WTC11 (cell line): ENCODE results near the gene STK32B. TPM values are rescaled to one million over a fixed set of nuclear protein-coding genes. Genes with fewer than 3 reads are reported as not detected.

ENCODE experiments used
- ATAC-seq: fragments of 200-7000 bp; cut with Tn5 transposase; 2 replicates; pipeline ENCODE4 v1.10.0; 2021; ENCODE audit warnings: mild to moderate bottlenecking, moderate library complexity
- CTCF ChIA-PET: fragments of 300-600 bp; sonication (Branson Sonifier 250); formaldehyde crosslinking; loops from one replicate; lab custom pipeline; 2021; ENCODE audit warnings: antibody characterized with exemption; lab: Charles Lee
- POLR2A ChIA-PET: fragments of 350-600 bp; sonication (Branson Sonifier 250); formaldehyde crosslinking; loops from one replicate; lab custom pipeline; 2021; ENCODE audit warnings: antibody characterized with exemption; lab: Charles Lee
- DNase-seq: peaks from one replicate; pipeline ENCODE4 v3.0.0; 2021; ENCODE audit warnings: low spot score
- H3K27ac Mint-ChIP-seq: 2 replicates; pipeline ENCODE4 v1.8.0; 2021; ENCODE audit warnings: mixed read lengths
- H3K27me3 Mint-ChIP-seq: 2 replicates; pipeline ENCODE4 v1.8.0; 2021; ENCODE audit warnings: low read depth, mild to moderate bottlenecking, moderate library complexity, mixed read lengths
- H3K36me3 Mint-ChIP-seq: 2 replicates; pipeline ENCODE4 v1.8.0; 2021; ENCODE audit warnings: mixed read lengths
- H3K4me1 Mint-ChIP-seq: 2 replicates; pipeline ENCODE4 v1.8.0; 2022; ENCODE audit warnings: mixed read lengths
- H3K4me3 Mint-ChIP-seq: 2 replicates; pipeline ENCODE4 v1.8.0; 2021; ENCODE audit warnings: mild to moderate bottlenecking, moderate library complexity, mixed read lengths
- H3K9me3 Mint-ChIP-seq: 2 replicates; pipeline ENCODE4 v1.8.0; 2021; ENCODE audit warnings: mixed read lengths
- AFF4 ChIP-seq: sonication (generic); formaldehyde crosslinking; IDR thresholded peaks from 2 replicates; pipeline ENCODE4 v1.8.1; 2023; ENCODE audit warnings: mild to moderate bottlenecking, missing genetic modification reagents, borderline replicate concordance
- AR ChIP-seq: fragments of 250-450 bp; sonication (Bioruptor Pico); IDR thresholded peaks from 2 replicates; pipeline ENCODE4 v1.9.0; 2021; ENCODE audit warnings: mild to moderate bottlenecking
- CREM ChIP-seq: sonication (generic); formaldehyde crosslinking; IDR thresholded peaks from 2 replicates; pipeline ENCODE4 v1.8.1; 2022; ENCODE audit warnings: mild to moderate bottlenecking, missing genetic modification reagents, moderate library complexity
- E2F1 ChIP-seq: sonication (generic); formaldehyde crosslinking; IDR thresholded peaks from 2 replicates; pipeline ENCODE4 v1.8.0; 2022; ENCODE audit warnings: mild to moderate bottlenecking, missing genetic modification reagents
- ELF4 ChIP-seq: sonication (generic); formaldehyde crosslinking; IDR thresholded peaks from 2 replicates; pipeline ENCODE4 v1.8.1; 2022; ENCODE audit warnings: low read depth, mild to moderate bottlenecking, moderate library complexity, missing genetic modification reagents
- GRHL2 ChIP-seq: fragments of 250-450 bp; sonication (Bioruptor Pico); IDR thresholded peaks from 2 replicates; pipeline ENCODE4 v1.8.0; 2022; ENCODE audit warnings: mild to moderate bottlenecking, moderate library complexity; ENCODE audit not compliant: insufficient replicate concordance, severe bottlenecking
- NFYB ChIP-seq: sonication (generic); formaldehyde crosslinking; conservative IDR thresholded peaks from 2 replicates; pipeline ENCODE4 v1.8.0; 2022; ENCODE audit warnings: low read depth, missing genetic modification reagents
- SMAD3 ChIP-seq: sonication (generic); formaldehyde crosslinking; IDR thresholded peaks from 2 replicates; pipeline ENCODE4 v1.8.0; 2022; ENCODE audit warnings: missing genetic modification reagents, mild to moderate bottlenecking, borderline replicate concordance
- STAT6 ChIP-seq: sonication (generic); formaldehyde crosslinking; conservative IDR thresholded peaks from 2 replicates; pipeline ENCODE4 v1.8.1; 2023; ENCODE audit warnings: mild to moderate bottlenecking, low read depth, missing genetic modification reagents, moderate library complexity
- TP53 ChIP-seq: sonication (generic); formaldehyde crosslinking; IDR thresholded peaks from 2 replicates; pipeline ENCODE4 v1.8.1; 2023; ENCODE audit warnings: mild to moderate bottlenecking, missing genetic modification reagents
- ZNF317 ChIP-seq: sonication (generic); formaldehyde crosslinking; IDR thresholded peaks from 2 replicates; pipeline ENCODE4 v1.8.1; 2023; ENCODE audit warnings: low read depth, mild to moderate bottlenecking, moderate library complexity, missing genetic modification reagents, borderline replicate concordance
- ZNF396 ChIP-seq: fragments of 250-450 bp; sonication (Bioruptor Pico); IDR thresholded peaks from 2 replicates; pipeline ENCODE4 v1.8.0; 2021; ENCODE audit warnings: mild to moderate bottlenecking, moderate library complexity, borderline replicate concordance
- total RNA-seq: library from RNA; stranded (reverse); gene quantifications from 3 replicates; pipeline ENCODE4 v1.2.3, GENCODE V29; 2021
- TF ChIP-seq, protein P1 (sequence below): fragments of 250-450 bp; sonication (Bioruptor Pico); IDR thresholded peaks from 2 replicates; pipeline ENCODE4 v2.1.2; 2022; ENCODE audit warnings: mild to moderate bottlenecking, moderate library complexity

STK32B gene
- total RNA-seq, 1 experiment from 2014 or later, result 1.9 TPM

- Mint-ChIP-seq H3K4me3 (no peak overlapping the region), H3K4me1 (peaks cover 5% of the 10 kb centered on the region; the same call in 1 of the 2 replicates), H3K27ac (no peak overlapping the region)
- no peak for TF ChIP-seq AR (CRISPR knock-in tag)
- TF ChIP-seq TP53, result no peak
- TF ChIP-seq ZNF317, result no peak
- no peak for TF ChIP-seq AFF4 (CRISPR knock-in tag)
- no peak for TF ChIP-seq SMAD3
- TF ChIP-seq, protein P1, sequence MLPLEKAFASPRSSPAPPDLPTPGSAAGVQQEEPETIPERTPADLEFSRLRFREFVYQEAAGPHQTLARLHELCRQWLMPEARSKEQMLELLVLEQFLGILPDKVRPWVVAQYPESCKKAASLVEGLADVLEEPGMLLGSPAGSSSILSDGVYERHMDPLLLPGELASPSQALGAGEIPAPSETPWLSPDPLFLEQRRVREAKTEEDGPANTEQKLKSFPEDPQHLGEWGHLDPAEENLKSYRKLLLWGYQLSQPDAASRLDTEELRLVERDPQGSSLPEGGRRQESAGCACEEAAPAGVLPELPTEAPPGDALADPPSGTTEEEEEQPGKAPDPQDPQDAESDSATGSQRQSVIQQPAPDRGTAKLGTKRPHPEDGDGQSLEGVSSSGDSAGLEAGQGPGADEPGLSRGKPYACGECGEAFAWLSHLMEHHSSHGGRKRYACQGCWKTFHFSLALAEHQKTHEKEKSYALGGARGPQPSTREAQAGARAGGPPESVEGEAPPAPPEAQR (CRISPR knock-in tag), result no peak
- TF ChIP-seq, all 79 proteins: peak for 0
- POLR2A ChIA-PET, result no interaction called here
- DNase-seq (no peak), ATAC-seq (no peak)
- Mint-ChIP-seq H3K9me3 (peaks cover 18% of the 10 kb centered on the region), H3K27me3 (no peaks in the 10 kb centered on the region; the same call in 1 of the 2 replicates), H3K36me3 (peaks cover 4% of the 10 kb centered on the region; the same call in 1 of the 2 replicates)
- CTCF ChIA-PET, result interaction anchor here (2.4 kb wide), 1 partner anchor 8 kb away, joined by 10 read pairs; no protein-coding TSS in a partner anchor
These were observed 340.2 kb downstream of the STK32B start for GRCh38 chr4:5391492-5391891.

DNA sequence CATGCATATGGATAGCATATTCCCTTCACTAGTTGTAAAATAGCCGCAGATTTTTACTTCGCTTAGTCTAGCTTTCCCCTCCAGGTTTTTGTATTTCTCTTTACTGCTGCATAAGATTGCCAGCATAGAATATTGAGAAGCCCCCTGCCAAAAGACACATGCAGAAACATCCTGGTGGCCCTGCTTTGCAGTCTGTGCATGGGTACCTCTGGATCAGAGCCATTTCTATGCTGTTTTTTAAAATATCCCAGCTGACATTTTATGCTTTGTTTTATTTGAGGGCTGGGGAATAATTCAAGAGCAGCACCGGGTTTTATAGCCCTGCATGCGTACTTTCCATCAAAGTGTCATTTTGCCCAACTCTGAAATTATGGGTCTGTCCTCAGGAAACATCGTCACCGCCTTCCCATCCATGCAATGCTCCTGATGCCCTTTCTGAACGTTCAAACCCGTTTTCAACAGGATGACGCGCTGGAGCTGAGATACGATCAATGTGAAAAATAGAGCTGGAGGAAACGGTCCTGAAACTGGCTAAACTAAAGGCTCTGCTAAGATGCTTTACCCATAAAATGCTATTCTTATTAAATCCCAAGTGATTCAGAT is 342.7 kb downstream of the STK32B start:
- DNase-seq (no peak), ATAC-seq (no peak)
- POLR2A ChIA-PET, result no interaction called here
- H3K9me3 Mint-ChIP-seq, result peaks cover 18% of the 10 kb centered on the region
- no peak for TF ChIP-seq ZNF396 (CRISPR knock-in tag)
- TF ChIP-seq NFYB (CRISPR knock-in tag), result no peak
- TF ChIP-seq ELF4 (CRISPR knock-in tag), result no peak
- no peak for TF ChIP-seq STAT6
- TF ChIP-seq GRHL2, result no peak
- TF ChIP-seq E2F1 (CRISPR knock-in tag), result no peak
- TF ChIP-seq CREM (CRISPR knock-in tag), result no peak
- TF ChIP-seq, all 79 proteins: peak for 0
- CTCF ChIA-PET, result interaction anchor here (0.8 kb wide), 1 partner anchor 65 kb away, joined by 3 read pairs; no protein-coding TSS in a partner anchor
- peaks cover 5% of the 10 kb centered on the region; the same call in 1 of the 2 replicates for H3K4me1 Mint-ChIP-seq
- peaks cover 4% of the 10 kb centered on the region; the same call in 1 of the 2 replicates for H3K36me3 Mint-ChIP-seq
- no peak overlapping the region for H3K27ac Mint-ChIP-seq
- H3K4me3 Mint-ChIP-seq, result no peak overlapping the region
- no peaks in the 10 kb centered on the region; the same call in 1 of the 2 replicates for H3K27me3 Mint-ChIP-seq
